OCI-LY3 (cell line): ENCODE results near the gene DDX23.

ENCODE experiments used
- H2AFZ ChIP-seq: fragments of 200-600, 300-600 bp; shearing (Covaris generic); 2 replicates; pipeline ENCODE4 v1.6.0; 2014; ENCODE audit warnings: antibody characterized with exemption, low read depth, low read length
- H3K27ac ChIP-seq: fragments of 200-600, 300-600 bp; sonication (generic); 2 replicates; pipeline ENCODE4 v1.5.1; 2014; ENCODE audit warnings: mild to moderate bottlenecking, low read length, moderate library complexity, mixed read lengths
- H3K27me3 ChIP-seq: fragments of 200-600, 300-600 bp; sonication (generic); 2 replicates; pipeline ENCODE4 v1.6.1; 2014; ENCODE audit warnings: low read depth, low read length, mixed read lengths
- H3K36me3 ChIP-seq: fragments of 200-600, 300-600 bp; sonication (generic); replicated peaks from 2 replicates; pipeline ENCODE3; 2014; ENCODE audit warnings: low read depth, low read length, mixed read lengths
- H3K4me1 ChIP-seq: fragments of 300-600, 200-600 bp; sonication (generic); 2 replicates; pipeline ENCODE4 v1.6.1; 2014; ENCODE audit warnings: low read length, mixed read lengths
- H3K4me2 ChIP-seq: fragments of 200-600, 300-600 bp; sonication (generic); 2 replicates; pipeline ENCODE4 v1.6.1; 2014; ENCODE audit warnings: low read length, mixed read lengths
- H3K4me3 ChIP-seq: fragments of 300-600, 200-600 bp; sonication (generic); 2 replicates; pipeline ENCODE4 v1.5.1; 2014; ENCODE audit warnings: antibody characterized with exemption, mild to moderate bottlenecking, low read length, moderate library complexity
- H3K79me2 ChIP-seq: fragments of 300-600, 200-600 bp; shearing (Covaris generic); 2 replicates; pipeline ENCODE4 v1.6.1; 2014; ENCODE audit warnings: mild to moderate bottlenecking, low read length, mixed read lengths
- H3K9ac ChIP-seq: fragments of 300-600, 200-600 bp; shearing (Covaris generic); 2 replicates; pipeline ENCODE4 v1.6.0; 2014; ENCODE audit warnings: mild to moderate bottlenecking, low read length, moderate library complexity
- H3K9me3 ChIP-seq: fragments of 200-600, 300-600 bp; shearing (Covaris generic); 2 replicates; pipeline ENCODE4 v1.6.1; 2014; ENCODE audit warnings: low read length, mixed read lengths; ENCODE audit not compliant: insufficient read depth
- H4K20me1 ChIP-seq: fragments of 200-600, 300-600 bp; sonication (generic); 2 replicates; pipeline ENCODE4 v1.6.1; 2016; ENCODE audit warnings: low read length, mixed read lengths; ENCODE audit not compliant: insufficient read depth
- CTCF ChIP-seq: fragments of 200-600, 300-600 bp; sonication (generic); IDR thresholded peaks from 2 replicates; pipeline ENCODE4 v1.5.1; 2014; ENCODE audit warnings: antibody characterized with exemption, low read length, low read depth
- EZH2phosphoT487 ChIP-seq: fragments of 200-600 bp; shearing (Covaris generic); IDR thresholded peaks from 2 replicates; pipeline ENCODE4 v1.6.1; 2018; ENCODE audit warnings: antibody characterized with exemption, mixed run types, low read depth

The DDX23 gene

GRCh38 chr12:48807981-48808380, 44.0 kb downstream of the DDX23 start:
- Histone ChIP-seq H3K27ac (no peak overlapping the region), H3K27me3 (peaks cover 9% of the 10 kb centered on the region), H3K4me1 (no peaks in the 10 kb centered on the region), H3K9ac (no peak overlapping the region), H4K20me1 (no peaks in the 10 kb centered on the region), H3K79me2 (no peaks in the 10 kb centered on the region), H3K36me3 (no peaks in the 10 kb centered on the region), H2AFZ (no peak overlapping the region), H3K4me3 (no peak overlapping the region), H3K9me3 (no peaks in the 10 kb centered on the region), H3K4me2 (no peak overlapping the region)
- TF ChIP-seq CTCF (no peak), EZH2phosphoT487 (no peak)

DNA sequence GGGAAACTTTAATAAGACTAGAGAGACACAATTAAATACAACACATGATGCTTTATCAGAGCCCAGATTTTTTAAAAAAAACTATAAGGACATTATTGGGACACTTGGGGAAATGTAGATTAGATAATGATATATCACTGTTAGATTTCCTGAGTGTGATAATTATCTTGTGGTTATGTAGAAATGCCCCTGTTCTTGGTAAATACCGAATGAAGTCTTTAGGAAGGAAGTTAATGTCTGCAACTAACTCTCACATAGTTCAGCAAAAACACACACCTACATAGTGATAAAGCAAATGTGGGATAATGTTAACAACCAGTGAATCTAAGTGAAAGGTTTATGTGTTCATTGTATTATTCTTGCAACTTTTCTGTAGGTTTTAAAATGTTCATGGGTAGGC, 48.3 kb downstream of the DDX23 start:
- Histone ChIP-seq H3K27me3 (peaks cover 9% of the 10 kb centered on the region), H3K79me2 (no peaks in the 10 kb centered on the region), H2AFZ (no peak overlapping the region), H3K9me3 (no peaks in the 10 kb centered on the region), H3K9ac (no peak overlapping the region), H3K4me2 (no peak overlapping the region), H3K36me3 (no peaks in the 10 kb centered on the region), H4K20me1 (no peaks in the 10 kb centered on the region), H3K4me3 (no peak overlapping the region), H3K27ac (no peak overlapping the region), H3K4me1 (no peaks in the 10 kb centered on the region)
- TF ChIP-seq CTCF, result no peak
- TF ChIP-seq EZH2phosphoT487, result no peak

- Histone ChIP-seq H3K27me3 (peaks cover 9% of the 10 kb centered on the region), H3K4me3 (no peak overlapping the region), H2AFZ (no peak overlapping the region), H3K4me1 (no peaks in the 10 kb centered on the region), H4K20me1 (no peaks in the 10 kb centered on the region), H3K36me3 (no peaks in the 10 kb centered on the region), H3K4me2 (no peak overlapping the region), H3K79me2 (no peaks in the 10 kb centered on the region), H3K9ac (no peak overlapping the region), H3K27ac (no peak overlapping the region), H3K9me3 (no peaks in the 10 kb centered on the region)
- TF ChIP-seq EZH2phosphoT487 (no peak), CTCF (no peak)
These were observed 51.0 kb downstream of the DDX23 start for GRCh38 chr12:48800971-48801370.

GRCh38 chr12:48800457-48800856, 51.5 kb downstream of the DDX23 start:
- no peak overlapping the region for H3K4me2 ChIP-seq
- no peaks in the 10 kb centered on the region for H3K36me3 ChIP-seq
- H3K4me3 ChIP-seq, result no peak overlapping the region
- H3K4me1 ChIP-seq, result no peaks in the 10 kb centered on the region; the same call in 1 of the 2 replicates
- H4K20me1 ChIP-seq, result no peaks in the 10 kb centered on the region
- H2AFZ ChIP-seq, result no peak overlapping the region
- no peak overlapping the region for H3K9ac ChIP-seq
- no peaks in the 10 kb centered on the region for H3K79me2 ChIP-seq
- TF ChIP-seq EZH2phosphoT487 (no peak), CTCF (no peak)
- H3K9me3 ChIP-seq, result no peaks in the 10 kb centered on the region
- H3K27ac ChIP-seq, result no peak overlapping the region
- H3K27me3 ChIP-seq, result peaks cover 9% of the 10 kb centered on the region
